ENCODE data around the gene GRSF1. TPM values are rescaled to one million over a fixed set of nuclear protein-coding genes. Genes with fewer than 3 reads are reported as not detected.
A peak's percentile ranks its signal among the peaks of the same experiment; 100 is the strongest.

The GRSF1 gene, protein sequence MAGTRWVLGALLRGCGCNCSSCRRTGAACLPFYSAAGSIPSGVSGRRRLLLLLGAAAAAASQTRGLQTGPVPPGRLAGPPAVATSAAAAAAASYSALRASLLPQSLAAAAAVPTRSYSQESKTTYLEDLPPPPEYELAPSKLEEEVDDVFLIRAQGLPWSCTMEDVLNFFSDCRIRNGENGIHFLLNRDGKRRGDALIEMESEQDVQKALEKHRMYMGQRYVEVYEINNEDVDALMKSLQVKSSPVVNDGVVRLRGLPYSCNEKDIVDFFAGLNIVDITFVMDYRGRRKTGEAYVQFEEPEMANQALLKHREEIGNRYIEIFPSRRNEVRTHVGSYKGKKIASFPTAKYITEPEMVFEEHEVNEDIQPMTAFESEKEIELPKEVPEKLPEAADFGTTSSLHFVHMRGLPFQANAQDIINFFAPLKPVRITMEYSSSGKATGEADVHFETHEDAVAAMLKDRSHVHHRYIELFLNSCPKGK
- total RNA-seq (10 to 100 TPM; 46.5 to 62.1 (median 50.8) TPM), polyA plus RNA-seq (10 to 100 TPM; 64.9 to 87.4 (median 65.0) TPM)

DNA sequence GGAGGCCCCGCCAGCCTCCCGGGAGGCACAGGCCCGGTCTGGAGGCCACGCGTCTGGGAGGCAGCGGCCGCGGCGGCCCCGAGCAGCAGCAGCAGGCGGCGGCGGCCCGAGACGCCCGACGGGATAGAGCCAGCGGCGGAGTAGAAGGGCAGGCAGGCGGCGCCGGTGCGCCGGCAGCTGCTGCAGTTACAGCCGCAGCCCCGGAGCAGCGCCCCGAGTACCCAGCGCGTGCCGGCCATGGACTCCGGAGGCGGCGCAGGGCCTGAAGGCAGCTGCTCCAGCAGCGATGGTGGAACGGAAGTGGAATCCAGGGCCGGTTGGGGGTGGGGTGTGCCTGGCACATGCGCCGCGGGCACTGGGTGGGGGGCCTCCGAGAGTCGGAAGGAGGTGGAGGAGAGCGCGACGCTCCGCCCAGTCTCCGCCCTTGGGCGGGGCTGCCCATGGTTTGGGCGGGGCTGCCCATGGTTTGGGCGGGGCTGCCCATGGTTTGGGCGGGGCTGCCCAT lies at the start of gene GRSF1:
Gene GRSF1, minus strand, starts transcription at position 302 of the 505 bp plus-strand sequence. Its CDS starts 63 bp downstream, at position 239.
- H3K27me3 ChIP-seq = no peaks in the 10 kb centered on the region
- peaks cover 0 to 28% (median 24%) of the 10 kb centered on the region in 4 donors for H3K4me1 ChIP-seq
- H3K36me3 ChIP-seq = peaks cover 0 to 14% (median 2%) of the 10 kb centered on the region in 4 donors
- H3K27ac ChIP-seq = peak within 1 kb of the TSS; percentile 90 to 98 (median 94)
- peak; percentile 96 for DNase-seq
- 1% methylated on average over 51 of the region's 51 CpGs for whole genome bisulfite sequencing, 2 donors
- intact Hi-C loops (cut with DNase I) = loop anchor here (2.0 to 5.0 kb wide), 4 partner anchors 63 to 153 kb away; partner anchors contain the start of genes DCK, MOB1B and UTP3
- no peaks in the 10 kb centered on the region for H3K9me3 ChIP-seq
- TF ChIP-seq POLR2A (IDR thresholded peaks at IDR 0.05) (peak; percentile 23 to 41), EP300 (IDR thresholded peaks at IDR 0.05) (no peak), POLR2AphosphoS5 (IDR thresholded peaks at IDR 0.05) (peak; percentile 69 to 89 (median 84))
- TF ChIP-seq, protein P1, sequence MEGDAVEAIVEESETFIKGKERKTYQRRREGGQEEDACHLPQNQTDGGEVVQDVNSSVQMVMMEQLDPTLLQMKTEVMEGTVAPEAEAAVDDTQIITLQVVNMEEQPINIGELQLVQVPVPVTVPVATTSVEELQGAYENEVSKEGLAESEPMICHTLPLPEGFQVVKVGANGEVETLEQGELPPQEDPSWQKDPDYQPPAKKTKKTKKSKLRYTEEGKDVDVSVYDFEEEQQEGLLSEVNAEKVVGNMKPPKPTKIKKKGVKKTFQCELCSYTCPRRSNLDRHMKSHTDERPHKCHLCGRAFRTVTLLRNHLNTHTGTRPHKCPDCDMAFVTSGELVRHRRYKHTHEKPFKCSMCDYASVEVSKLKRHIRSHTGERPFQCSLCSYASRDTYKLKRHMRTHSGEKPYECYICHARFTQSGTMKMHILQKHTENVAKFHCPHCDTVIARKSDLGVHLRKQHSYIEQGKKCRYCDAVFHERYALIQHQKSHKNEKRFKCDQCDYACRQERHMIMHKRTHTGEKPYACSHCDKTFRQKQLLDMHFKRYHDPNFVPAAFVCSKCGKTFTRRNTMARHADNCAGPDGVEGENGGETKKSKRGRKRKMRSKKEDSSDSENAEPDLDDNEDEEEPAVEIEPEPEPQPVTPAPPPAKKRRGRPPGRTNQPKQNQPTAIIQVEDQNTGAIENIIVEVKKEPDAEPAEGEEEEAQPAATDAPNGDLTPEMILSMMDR (IDR thresholded peaks at IDR 0.05) = no peak
- peak within 1 kb of the TSS; percentile 74 to 93 (median 82) for H3K4me3 ChIP-seq

DNA sequence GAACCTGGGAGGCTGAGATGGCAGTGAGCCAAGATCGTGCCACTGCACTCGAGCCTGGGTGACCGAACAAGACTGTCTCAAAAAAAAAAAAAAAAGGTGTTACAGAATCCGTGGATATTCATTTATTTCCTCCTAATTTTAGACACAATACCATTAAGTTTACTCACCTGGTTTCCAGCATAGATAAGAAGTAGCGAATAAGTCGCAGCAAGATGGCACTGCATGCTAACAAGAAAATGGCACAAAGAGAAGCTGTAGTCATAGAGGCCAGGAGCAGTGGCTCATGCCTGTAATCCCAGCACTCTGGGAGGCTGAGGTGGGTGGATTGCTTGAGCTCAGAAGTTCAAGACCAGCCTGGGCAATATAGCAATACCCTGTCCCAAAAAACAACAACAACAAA lies 45.5 kb upstream of the GRSF1 start:
- no peaks in the 10 kb centered on the region for H3K36me3 ChIP-seq
- no peaks in the 10 kb centered on the region for H3K27me3 ChIP-seq
- 61 to 76% methylated on average over 6 of the region's 6 CpGs for WGBS, 2 donors
- no peak overlapping the region for H3K27ac ChIP-seq
- no peak for DNase-seq
- H3K9me3 ChIP-seq = no peaks in the 10 kb centered on the region
- H3K4me3 ChIP-seq = no peak overlapping the region
- TF ChIP-seq POLR2A (IDR thresholded peaks at IDR 0.05) = no peak
- TF ChIP-seq, protein P1 (IDR thresholded peaks at IDR 0.05) = no peak
- TF ChIP-seq EP300 (IDR thresholded peaks at IDR 0.05) = no peak
- TF ChIP-seq POLR2AphosphoS5 (IDR thresholded peaks at IDR 0.05) = no peak
- intact Hi-C loops (cut with DNase I) = no loop called here
- no peaks in the 10 kb centered on the region for H3K4me1 ChIP-seq

DNA sequence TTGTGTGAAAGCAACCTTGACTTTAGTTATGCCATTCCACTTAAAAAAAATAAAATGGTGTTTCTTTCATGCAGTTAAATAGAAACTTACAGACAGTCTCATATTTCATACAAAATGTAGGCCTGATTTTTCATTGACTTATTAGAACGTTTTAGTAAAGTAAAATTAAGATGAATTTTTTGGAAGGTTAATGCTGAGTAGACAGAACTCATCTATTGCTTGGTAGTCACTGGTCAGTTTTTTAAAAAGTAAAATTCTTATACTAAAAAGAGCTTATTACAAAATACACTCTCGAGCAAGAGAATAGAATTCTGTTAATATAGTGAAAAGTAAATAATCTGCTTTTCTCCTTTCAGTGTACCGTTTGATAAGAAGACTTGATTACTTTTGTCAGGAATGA lies 41.0 kb upstream of the GRSF1 start:
- Histone ChIP-seq H3K9me3 (no peaks in the 10 kb centered on the region), H3K4me1 (no peaks in the 10 kb centered on the region), H3K27me3 (no peaks in the 10 kb centered on the region), H3K27ac (no peak overlapping the region), H3K4me3 (no peak overlapping the region), H3K36me3 (no peaks in the 10 kb centered on the region)
- DNase-seq = no peak
- WGBS, 2 donors = 77 to 81% methylated on average over 3 of the region's 3 CpGs
- intact Hi-C loops (cut with DNase I) = no loop called here
- TF ChIP-seq POLR2AphosphoS5 (IDR thresholded peaks at IDR 0.05) = no peak
- no peak for TF ChIP-seq EP300 (IDR thresholded peaks at IDR 0.05)
- TF ChIP-seq, protein P1 (IDR thresholded peaks at IDR 0.05) = no peak
- TF ChIP-seq POLR2A (IDR thresholded peaks at IDR 0.05) = no peak

DNA sequence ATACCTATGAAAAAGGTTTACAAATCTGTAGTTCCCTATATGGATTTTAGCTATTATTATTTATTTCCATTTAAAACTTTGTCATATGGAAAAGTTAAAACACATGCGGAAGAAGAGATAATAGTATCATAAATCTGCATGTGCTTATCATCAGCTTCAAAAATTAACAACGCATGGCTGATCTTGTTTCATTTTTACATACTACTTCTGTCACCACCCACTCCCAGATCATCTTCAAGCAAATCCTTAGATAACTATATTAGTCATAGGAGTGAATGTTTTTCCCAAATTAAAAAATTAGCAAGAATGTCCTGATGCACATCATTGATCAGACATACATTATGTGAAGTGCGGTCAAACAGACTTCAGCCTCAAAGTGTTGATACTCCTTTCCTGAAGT lies 37.9 kb upstream of the GRSF1 start:
- Histone ChIP-seq H3K36me3 (no peaks in the 10 kb centered on the region), H3K27ac (no peak overlapping the region), H3K4me3 (no peak overlapping the region), H3K4me1 (no peaks in the 10 kb centered on the region), H3K9me3 (no peaks in the 10 kb centered on the region), H3K27me3 (no peaks in the 10 kb centered on the region)
- WGBS, 2 donors = 85 to 90% methylated on average over 3 of the region's 3 CpGs
- TF ChIP-seq POLR2AphosphoS5 (IDR thresholded peaks at IDR 0.05) (no peak), EP300 (IDR thresholded peaks at IDR 0.05) (no peak), POLR2A (IDR thresholded peaks at IDR 0.05) (no peak)
- TF ChIP-seq, protein P1 (IDR thresholded peaks at IDR 0.05) = no peak
- intact Hi-C loops (cut with DNase I) = no loop called here
- DNase-seq = no peak

Measured in sigmoid colon (tissue), 7 donors.